ENCODE results near the gene RBPJL.

Gene RBPJL

GRCh38 chr20:45306431-45306982, at the start of gene RBPJL:
Gene RBPJL (plus strand): TSS chr20:45306840. CDS start chr20:45306923, 83 bp downstream.
- DNase-seq (ENCODE audit: low read depth): peak; percentile 32

GRCh38 chr20:45257161-45257560, 49.5 kb upstream of the RBPJL start:
- no peak for DNase-seq (ENCODE audit: low read depth)

- DNase-seq (ENCODE audit: low read depth): no peak
Observed at GRCh38 chr20:45257711-45258110, 48.9 kb upstream of the RBPJL start.

GRCh38 chr20:45258259-45258658, 48.4 kb upstream of the RBPJL start:
- DNase-seq (ENCODE audit: low read depth): no peak

GRCh38 chr20:45258664-45259063, 48.0 kb upstream of the RBPJL start:
- no peak for DNase-seq (ENCODE audit: low read depth)

GRCh38 chr20:45263556-45264266, 42.9 kb upstream of the RBPJL start:
- DNase-seq (ENCODE audit: low read depth): no peak

GRCh38 chr20:45266977-45267376, 39.7 kb upstream of the RBPJL start:
- no peak for DNase-seq (ENCODE audit: low read depth)

GRCh38 chr20:45268531-45268930, 38.1 kb upstream of the RBPJL start:
- no peak for DNase-seq (ENCODE audit: low read depth)

GRCh38 chr20:45269056-45269455, 37.6 kb upstream of the RBPJL start:
- no peak for DNase-seq (ENCODE audit: low read depth)

GRCh38 chr20:45269754-45270270, 36.8 kb upstream of the RBPJL start:
- no peak for DNase-seq (ENCODE audit: low read depth)

- no peak for DNase-seq (ENCODE audit: low read depth)
Observed at GRCh38 chr20:45275338-45275737, 31.3 kb upstream of the RBPJL start.

- DNase-seq (ENCODE audit: low read depth): no peak
Observed at GRCh38 chr20:45279992-45280391, 26.6 kb upstream of the RBPJL start.

- DNase-seq (ENCODE audit: low read depth): no peak
Observed at GRCh38 chr20:45282700-45283550, 23.7 kb upstream of the RBPJL start.

- peak; percentile 35 for DNase-seq (ENCODE audit: low read depth)
Observed at GRCh38 chr20:45283551-45284057, 23.0 kb upstream of the RBPJL start.

- DNase-seq (ENCODE audit: low read depth): no peak
Observed at GRCh38 chr20:45288376-45288775, 18.3 kb upstream of the RBPJL start.

- DNase-seq (ENCODE audit: low read depth): no peak
Observed at GRCh38 chr20:45288860-45289259, 17.8 kb upstream of the RBPJL start.

- no peak for DNase-seq (ENCODE audit: low read depth)
Observed at GRCh38 chr20:45289942-45290676, 16.5 kb upstream of the RBPJL start.

- peak; percentile 86 for DNase-seq (ENCODE audit: low read depth)
Observed at GRCh38 chr20:45290677-45291355, 15.8 kb upstream of the RBPJL start.

- DNase-seq (ENCODE audit: low read depth): no peak
Observed at GRCh38 chr20:45291526-45291925, 15.1 kb upstream of the RBPJL start.

- DNase-seq (ENCODE audit: low read depth): no peak
Observed at GRCh38 chr20:45292343-45292742, 14.3 kb upstream of the RBPJL start.
